ENCODE measurements around the gene CASZ1.

The CASZ1 gene

DNA sequence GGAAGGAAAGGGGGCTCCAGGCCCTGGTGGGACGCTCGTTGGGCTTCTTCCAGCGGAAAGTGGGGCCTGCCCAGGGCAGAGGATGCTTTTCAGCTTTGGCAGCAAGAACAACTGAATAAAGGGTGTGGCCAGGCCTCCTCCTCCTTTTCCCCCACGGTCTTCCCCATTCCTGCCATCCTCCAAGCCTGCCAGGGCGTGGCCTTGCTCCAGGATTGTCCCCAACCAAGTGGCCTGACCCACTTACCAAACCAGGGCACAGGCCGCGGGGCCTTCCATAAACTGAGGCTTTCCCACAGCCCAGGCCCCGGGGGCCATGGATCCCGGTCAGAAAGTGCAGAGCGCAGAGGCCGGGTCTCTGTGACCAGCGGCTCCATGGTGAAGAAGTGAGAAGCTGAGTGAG, 33.6 kb downstream of the CASZ1 start:
- no peak overlapping the region for H3K4me2 ChIP-seq
- H3K4me1 ChIP-seq (ENCODE audit: low read depth, poor library complexity, severe bottlenecking) = no peaks in the 10 kb centered on the region
- H4K20me1 ChIP-seq (ENCODE audit: insufficient read depth) = no peaks in the 10 kb centered on the region
- no peaks in the 10 kb centered on the region for H3K36me3 ChIP-seq (ENCODE audit: insufficient read depth)
- TF ChIP-seq, protein P1, sequence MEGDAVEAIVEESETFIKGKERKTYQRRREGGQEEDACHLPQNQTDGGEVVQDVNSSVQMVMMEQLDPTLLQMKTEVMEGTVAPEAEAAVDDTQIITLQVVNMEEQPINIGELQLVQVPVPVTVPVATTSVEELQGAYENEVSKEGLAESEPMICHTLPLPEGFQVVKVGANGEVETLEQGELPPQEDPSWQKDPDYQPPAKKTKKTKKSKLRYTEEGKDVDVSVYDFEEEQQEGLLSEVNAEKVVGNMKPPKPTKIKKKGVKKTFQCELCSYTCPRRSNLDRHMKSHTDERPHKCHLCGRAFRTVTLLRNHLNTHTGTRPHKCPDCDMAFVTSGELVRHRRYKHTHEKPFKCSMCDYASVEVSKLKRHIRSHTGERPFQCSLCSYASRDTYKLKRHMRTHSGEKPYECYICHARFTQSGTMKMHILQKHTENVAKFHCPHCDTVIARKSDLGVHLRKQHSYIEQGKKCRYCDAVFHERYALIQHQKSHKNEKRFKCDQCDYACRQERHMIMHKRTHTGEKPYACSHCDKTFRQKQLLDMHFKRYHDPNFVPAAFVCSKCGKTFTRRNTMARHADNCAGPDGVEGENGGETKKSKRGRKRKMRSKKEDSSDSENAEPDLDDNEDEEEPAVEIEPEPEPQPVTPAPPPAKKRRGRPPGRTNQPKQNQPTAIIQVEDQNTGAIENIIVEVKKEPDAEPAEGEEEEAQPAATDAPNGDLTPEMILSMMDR (conservative IDR thresholded peaks at IDR 0.05; ENCODE audit: low read depth, low read length) = no peak
- H3K4me3 ChIP-seq (IDR thresholded peaks at IDR 0.05; ENCODE audit: insufficient read depth, low read depth, low read length) = no peak overlapping the region
- no peak overlapping the region for H3K9ac ChIP-seq
- peaks cover 97% of the 10 kb centered on the region for H3K27me3 ChIP-seq (ENCODE audit: insufficient read depth, low read depth)
- H3K27ac ChIP-seq = no peak overlapping the region
- no peaks in the 10 kb centered on the region for H3K79me2 ChIP-seq (ENCODE audit: insufficient read depth, low read depth)
- H2AFZ ChIP-seq (ENCODE audit: low read depth) = no peak overlapping the region

DNA sequence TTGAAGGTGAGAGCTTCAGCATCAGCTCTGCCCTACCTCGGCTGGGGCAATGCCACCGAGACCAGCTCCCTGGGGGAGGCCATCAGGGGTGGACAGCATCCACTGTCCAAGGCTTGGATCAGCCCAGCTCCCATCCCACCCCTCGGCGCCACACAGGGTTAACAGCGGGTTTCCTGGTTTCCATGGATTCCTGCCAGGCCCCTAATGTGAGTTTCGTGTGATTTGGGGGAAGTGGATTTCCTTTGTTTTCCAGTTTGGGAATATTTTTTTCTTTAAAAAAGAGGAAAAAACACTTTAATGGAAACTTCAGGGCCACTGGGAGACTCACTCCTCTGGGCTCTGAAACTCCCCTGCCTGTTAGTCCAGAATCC, 34.3 kb downstream of the CASZ1 start:
- Histone ChIP-seq H2AFZ (ENCODE audit: low read depth) (no peak overlapping the region), H4K20me1 (ENCODE audit: insufficient read depth) (no peaks in the 10 kb centered on the region), H3K4me2 (no peak overlapping the region), H3K9ac (no peak overlapping the region), H3K27ac (no peak overlapping the region), H3K79me2 (ENCODE audit: insufficient read depth, low read depth) (no peaks in the 10 kb centered on the region), H3K36me3 (ENCODE audit: insufficient read depth) (no peaks in the 10 kb centered on the region), H3K4me1 (ENCODE audit: low read depth, poor library complexity, severe bottlenecking) (no peaks in the 10 kb centered on the region), H3K27me3 (ENCODE audit: insufficient read depth, low read depth) (peaks cover 97% of the 10 kb centered on the region), H3K4me3 (IDR thresholded peaks at IDR 0.05; ENCODE audit: insufficient read depth, low read depth, low read length) (no peak overlapping the region)
- TF ChIP-seq, protein P1 (conservative IDR thresholded peaks at IDR 0.05; ENCODE audit: low read depth, low read length) = no peak

DNA sequence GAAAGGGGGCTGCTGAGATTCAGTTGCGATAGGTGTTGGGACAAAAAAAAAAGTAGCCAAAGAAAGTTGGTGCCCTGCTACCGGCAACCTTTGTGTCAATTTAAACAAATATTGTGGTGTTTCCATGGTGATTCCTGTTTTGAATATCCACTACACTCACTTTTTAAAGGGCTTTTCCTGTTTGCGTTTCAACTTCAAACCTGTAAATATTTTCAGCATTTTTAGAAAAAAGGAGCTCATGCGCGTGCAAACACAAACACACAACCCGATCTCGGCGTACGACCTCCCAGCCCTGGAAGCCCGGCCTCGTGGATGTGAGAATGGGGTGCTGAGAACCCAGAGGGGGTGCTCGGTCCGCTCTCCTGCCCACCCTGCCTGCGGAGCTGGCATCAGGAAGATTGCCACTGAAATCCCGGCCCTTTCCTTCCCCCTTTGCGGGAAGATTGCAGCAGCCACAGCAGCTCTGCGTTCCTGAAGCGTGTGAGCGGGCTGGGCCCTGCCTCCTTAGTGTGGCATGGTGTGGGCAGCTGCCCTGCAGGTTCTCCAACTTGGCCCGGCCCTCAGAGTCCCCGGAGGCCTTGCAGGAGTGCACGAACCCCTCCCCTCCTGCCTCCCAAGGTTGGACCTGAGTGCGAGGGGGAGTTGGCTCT, 34.8 kb downstream of the CASZ1 start:
- Histone ChIP-seq H3K4me2 (no peak overlapping the region), H3K4me1 (ENCODE audit: low read depth, poor library complexity, severe bottlenecking) (no peaks in the 10 kb centered on the region), H2AFZ (ENCODE audit: low read depth) (no peak overlapping the region), H3K79me2 (ENCODE audit: insufficient read depth, low read depth) (no peaks in the 10 kb centered on the region), H3K36me3 (ENCODE audit: insufficient read depth) (no peaks in the 10 kb centered on the region), H3K27me3 (ENCODE audit: insufficient read depth, low read depth) (peaks cover 97% of the 10 kb centered on the region), H3K27ac (no peak overlapping the region), H4K20me1 (ENCODE audit: insufficient read depth) (no peaks in the 10 kb centered on the region), H3K9ac (no peak overlapping the region), H3K4me3 (IDR thresholded peaks at IDR 0.05; ENCODE audit: insufficient read depth, low read depth, low read length) (no peak overlapping the region)
- TF ChIP-seq, protein P1 (conservative IDR thresholded peaks at IDR 0.05; ENCODE audit: low read depth, low read length) = no peak

- H4K20me1 ChIP-seq (ENCODE audit: insufficient read depth) = no peaks in the 10 kb centered on the region
- TF ChIP-seq, protein P1 (conservative IDR thresholded peaks at IDR 0.05; ENCODE audit: low read depth, low read length) = no peak
- H3K4me2 ChIP-seq = no peak overlapping the region
These were observed 35.6 kb downstream of the CASZ1 start for GRCh38 chr1:10760566-10761502.

More at GRCh38 chr1:10760566-10761502, 35.6 kb downstream of the CASZ1 start:
- H3K4me3 ChIP-seq (IDR thresholded peaks at IDR 0.05; ENCODE audit: insufficient read depth, low read depth, low read length) = no peak overlapping the region
- no peaks in the 10 kb centered on the region for H3K36me3 ChIP-seq (ENCODE audit: insufficient read depth)
- no peaks in the 10 kb centered on the region for H3K4me1 ChIP-seq (ENCODE audit: low read depth, poor library complexity, severe bottlenecking)
- no peak overlapping the region for H3K27ac ChIP-seq
- no peaks in the 10 kb centered on the region for H3K79me2 ChIP-seq (ENCODE audit: insufficient read depth, low read depth)
- H3K27me3 ChIP-seq (ENCODE audit: insufficient read depth, low read depth) = peaks cover 96% of the 10 kb centered on the region
- H3K9ac ChIP-seq = no peak overlapping the region
- no peak overlapping the region for H2AFZ ChIP-seq (ENCODE audit: low read depth)
